Neural cell (in vitro differentiated cells): ENCODE data around the gene DNAAF5. TPM values are rescaled to one million over a fixed set of nuclear protein-coding genes. Genes with fewer than 3 reads are reported as not detected.

Source experiments
- H2AFZ ChIP-seq: fragments of 200-600, 300-800 bp; sonication (generic), shearing (Covaris generic); 2 replicates; pipeline ENCODE4 v1.6.0; 2014; ENCODE audit warnings: low read depth, mild to moderate bottlenecking, antibody characterized with exemption, low read length, moderate library complexity
- H3F3A ChIP-seq: fragments of 200-600 bp; shearing (Covaris generic); 2 replicates; pipeline ENCODE4 v1.6.1; 2016; ENCODE audit warnings: mild to moderate bottlenecking, moderate library complexity, mixed read lengths, antibody characterized with exemption, low read length; ENCODE audit not compliant: insufficient read depth, poor library complexity, severe bottlenecking
- H3K27ac ChIP-seq: fragments of 200-600, 300-800 bp; sonication (generic), shearing (Covaris generic); 2 replicates; pipeline ENCODE4 v1.5.1; 2014; ENCODE audit warnings: mild to moderate bottlenecking, low read length, moderate library complexity
- H3K27me3 ChIP-seq: fragments of 300-800, 200-600 bp; sonication (generic), shearing (Covaris generic); 2 replicates; pipeline ENCODE4 v1.6.0; 2014; ENCODE audit warnings: mild to moderate bottlenecking, low read depth, low read length, moderate library complexity; ENCODE audit not compliant: insufficient read depth
- H3K36me3 ChIP-seq: fragments of 300-800, 200-600 bp; sonication (generic), shearing (Covaris generic); 2 replicates; pipeline ENCODE4 v1.5.1; 2014; ENCODE audit warnings: mild to moderate bottlenecking, antibody characterized with exemption, low read length, moderate library complexity; ENCODE audit not compliant: insufficient read depth
- H3K4me2 ChIP-seq: fragments of 300-800, 200-600 bp; sonication (generic), shearing (Covaris generic); 2 replicates; pipeline ENCODE4 v1.6.0; 2014; ENCODE audit warnings: mild to moderate bottlenecking, low read length
- H3K4me3 ChIP-seq: fragments of 300-800, 200-600 bp; sonication (generic), shearing (Covaris generic); 2 replicates; pipeline ENCODE4 v1.5.1; 2014; ENCODE audit warnings: mild to moderate bottlenecking, low read length, moderate library complexity
- H3K79me2 ChIP-seq: fragments of 200-600 bp; shearing (Covaris generic); replicated peaks from 2 replicates; pipeline ENCODE4 v1.6.0; 2014; ENCODE audit warnings: mild to moderate bottlenecking, low read length, moderate library complexity; ENCODE audit not compliant: insufficient read depth
- H3K9ac ChIP-seq: fragments of 300-800, 200-600 bp; sonication (generic), shearing (Covaris generic); 2 replicates; pipeline ENCODE4 v1.6.1; 2016; ENCODE audit warnings: mild to moderate bottlenecking, low read length, mixed read lengths
- H3K9me2 ChIP-seq: fragments of 200-600 bp; shearing (Covaris generic); 2 replicates; pipeline ENCODE4 v1.6.1; 2016; ENCODE audit warnings: mild to moderate bottlenecking, low read length, mixed read lengths; ENCODE audit not compliant: insufficient read depth
- H3K9me3 ChIP-seq: fragments of 200-600, 300-800 bp; sonication (generic), shearing (Covaris generic); 2 replicates; pipeline ENCODE4 v1.6.1; 2016; ENCODE audit warnings: mild to moderate bottlenecking, mixed run types, low read length, moderate library complexity, mixed read lengths
- H4K20me1 ChIP-seq: fragments of 200-600 bp; shearing (Covaris generic); 2 replicates; pipeline ENCODE4 v1.6.1; 2016; ENCODE audit warnings: mild to moderate bottlenecking, mixed run types; ENCODE audit not compliant: insufficient read depth
- EP300 ChIP-seq: fragments of 450-650 bp; conservative IDR thresholded peaks from 2 replicates; pipeline ENCODE4 v1.6.1; 2014; ENCODE audit warnings: antibody characterized with exemption, mild to moderate bottlenecking, moderate library complexity; ENCODE audit not compliant: poor library complexity, severe bottlenecking
- EZH2 ChIP-seq: fragments of 200-600, 300-800 bp; shearing (Covaris generic), sonication (generic); IDR thresholded peaks from 2 replicates; pipeline ENCODE4 v1.6.1; 2014; ENCODE audit warnings: antibody characterized with exemption, low read length, borderline replicate concordance, mild to moderate bottlenecking; ENCODE audit not compliant: insufficient read depth, poor library complexity, severe bottlenecking
- MXI1 ChIP-seq: fragments of 450-650 bp; conservative IDR thresholded peaks from 2 replicates; pipeline ENCODE4 v1.6.1; 2014; ENCODE audit warnings: antibody characterized with exemption, mild to moderate bottlenecking; ENCODE audit not compliant: poor library complexity, severe bottlenecking
- POLR2AphosphoS5 ChIP-seq: IDR thresholded peaks from 2 replicates; pipeline ENCODE4 v1.6.1; 2012
- RAD21 ChIP-seq: fragments of 450-650 bp; conservative IDR thresholded peaks from 2 replicates; pipeline ENCODE4 v1.6.1; 2014; ENCODE audit warnings: antibody characterized with exemption, mild to moderate bottlenecking, moderate library complexity
- SMC3 ChIP-seq: fragments of 450-650 bp; conservative IDR thresholded peaks from 2 replicates; pipeline ENCODE4 v1.6.1; 2014; ENCODE audit warnings: antibody characterized with exemption, mild to moderate bottlenecking, moderate library complexity; ENCODE audit not compliant: poor library complexity
- TAF1 ChIP-seq: IDR thresholded peaks from 2 replicates; pipeline ENCODE4 v1.6.1; 2012; ENCODE audit warnings: low read depth
- polyA plus RNA-seq: library from polyadenylated mRNA; depleted of rRNA; stranded (reverse); fragments of >200 nt; gene quantifications from 2 replicates; pipeline ENCODE4 v1.2.3, GENCODE V29; 2014
- TF ChIP-seq, protein P1 (sequence below): fragments of 450-650 bp; IDR thresholded peaks from 2 replicates; pipeline ENCODE4 v1.5.1; 2014; ENCODE audit warnings: antibody characterized with exemption, mild to moderate bottlenecking, moderate library complexity; ENCODE audit not compliant: poor library complexity, severe bottlenecking
- TF ChIP-seq, protein P2 (sequence below): IDR thresholded peaks from 2 replicates; pipeline ENCODE4 v1.6.1; 2012; ENCODE audit warnings: borderline replicate concordance

DNAAF5 gene
- polyA plus RNA-seq, 1 donor from 2014 or later: 5.3 TPM

DNA sequence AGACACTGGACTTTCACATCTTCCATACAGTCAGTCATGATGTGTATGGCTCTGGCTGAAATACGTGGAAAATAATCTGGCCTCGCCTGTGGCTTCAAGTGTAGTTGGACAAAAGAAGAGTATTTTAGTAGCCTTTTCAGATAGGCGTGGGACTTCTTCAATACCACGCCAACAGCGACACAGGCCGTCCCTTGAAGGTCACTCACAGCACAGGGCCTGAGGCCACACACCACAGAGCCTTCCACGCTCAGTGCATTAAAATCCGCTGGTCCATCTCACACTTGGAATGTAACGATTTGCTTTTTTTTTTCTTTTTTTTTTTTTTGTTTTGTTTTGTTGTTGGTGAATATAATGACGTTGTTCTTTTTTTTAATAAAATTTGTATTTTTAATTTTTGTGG is 54.0 kb downstream of the DNAAF5 start:
- Histone ChIP-seq H3K79me2 (no peaks in the 10 kb centered on the region), H3K27ac (no peak overlapping the region), H2AFZ (no peak overlapping the region), H4K20me1 (no peaks in the 10 kb centered on the region), H3K36me3 (no peaks in the 10 kb centered on the region), H3K9me3 (no peaks in the 10 kb centered on the region), H3K4me2 (no peak overlapping the region), H3K9ac (no peak overlapping the region), H3F3A (no peaks in the 10 kb centered on the region), H3K9me2 (no peaks in the 10 kb centered on the region), H3K4me3 (no peak overlapping the region), H3K27me3 (no peaks in the 10 kb centered on the region)
- TF ChIP-seq POLR2AphosphoS5 (no peak), MXI1 (no peak), TAF1 (no peak), SMC3 (no peak), RAD21 (no peak), EP300 (no peak), EZH2 (no peak)
- TF ChIP-seq, protein P1, sequence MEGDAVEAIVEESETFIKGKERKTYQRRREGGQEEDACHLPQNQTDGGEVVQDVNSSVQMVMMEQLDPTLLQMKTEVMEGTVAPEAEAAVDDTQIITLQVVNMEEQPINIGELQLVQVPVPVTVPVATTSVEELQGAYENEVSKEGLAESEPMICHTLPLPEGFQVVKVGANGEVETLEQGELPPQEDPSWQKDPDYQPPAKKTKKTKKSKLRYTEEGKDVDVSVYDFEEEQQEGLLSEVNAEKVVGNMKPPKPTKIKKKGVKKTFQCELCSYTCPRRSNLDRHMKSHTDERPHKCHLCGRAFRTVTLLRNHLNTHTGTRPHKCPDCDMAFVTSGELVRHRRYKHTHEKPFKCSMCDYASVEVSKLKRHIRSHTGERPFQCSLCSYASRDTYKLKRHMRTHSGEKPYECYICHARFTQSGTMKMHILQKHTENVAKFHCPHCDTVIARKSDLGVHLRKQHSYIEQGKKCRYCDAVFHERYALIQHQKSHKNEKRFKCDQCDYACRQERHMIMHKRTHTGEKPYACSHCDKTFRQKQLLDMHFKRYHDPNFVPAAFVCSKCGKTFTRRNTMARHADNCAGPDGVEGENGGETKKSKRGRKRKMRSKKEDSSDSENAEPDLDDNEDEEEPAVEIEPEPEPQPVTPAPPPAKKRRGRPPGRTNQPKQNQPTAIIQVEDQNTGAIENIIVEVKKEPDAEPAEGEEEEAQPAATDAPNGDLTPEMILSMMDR: no peak
- TF ChIP-seq, protein P2, sequence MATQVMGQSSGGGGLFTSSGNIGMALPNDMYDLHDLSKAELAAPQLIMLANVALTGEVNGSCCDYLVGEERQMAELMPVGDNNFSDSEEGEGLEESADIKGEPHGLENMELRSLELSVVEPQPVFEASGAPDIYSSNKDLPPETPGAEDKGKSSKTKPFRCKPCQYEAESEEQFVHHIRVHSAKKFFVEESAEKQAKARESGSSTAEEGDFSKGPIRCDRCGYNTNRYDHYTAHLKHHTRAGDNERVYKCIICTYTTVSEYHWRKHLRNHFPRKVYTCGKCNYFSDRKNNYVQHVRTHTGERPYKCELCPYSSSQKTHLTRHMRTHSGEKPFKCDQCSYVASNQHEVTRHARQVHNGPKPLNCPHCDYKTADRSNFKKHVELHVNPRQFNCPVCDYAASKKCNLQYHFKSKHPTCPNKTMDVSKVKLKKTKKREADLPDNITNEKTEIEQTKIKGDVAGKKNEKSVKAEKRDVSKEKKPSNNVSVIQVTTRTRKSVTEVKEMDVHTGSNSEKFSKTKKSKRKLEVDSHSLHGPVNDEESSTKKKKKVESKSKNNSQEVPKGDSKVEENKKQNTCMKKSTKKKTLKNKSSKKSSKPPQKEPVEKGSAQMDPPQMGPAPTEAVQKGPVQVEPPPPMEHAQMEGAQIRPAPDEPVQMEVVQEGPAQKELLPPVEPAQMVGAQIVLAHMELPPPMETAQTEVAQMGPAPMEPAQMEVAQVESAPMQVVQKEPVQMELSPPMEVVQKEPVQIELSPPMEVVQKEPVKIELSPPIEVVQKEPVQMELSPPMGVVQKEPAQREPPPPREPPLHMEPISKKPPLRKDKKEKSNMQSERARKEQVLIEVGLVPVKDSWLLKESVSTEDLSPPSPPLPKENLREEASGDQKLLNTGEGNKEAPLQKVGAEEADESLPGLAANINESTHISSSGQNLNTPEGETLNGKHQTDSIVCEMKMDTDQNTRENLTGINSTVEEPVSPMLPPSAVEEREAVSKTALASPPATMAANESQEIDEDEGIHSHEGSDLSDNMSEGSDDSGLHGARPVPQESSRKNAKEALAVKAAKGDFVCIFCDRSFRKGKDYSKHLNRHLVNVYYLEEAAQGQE: no peak

DNA sequence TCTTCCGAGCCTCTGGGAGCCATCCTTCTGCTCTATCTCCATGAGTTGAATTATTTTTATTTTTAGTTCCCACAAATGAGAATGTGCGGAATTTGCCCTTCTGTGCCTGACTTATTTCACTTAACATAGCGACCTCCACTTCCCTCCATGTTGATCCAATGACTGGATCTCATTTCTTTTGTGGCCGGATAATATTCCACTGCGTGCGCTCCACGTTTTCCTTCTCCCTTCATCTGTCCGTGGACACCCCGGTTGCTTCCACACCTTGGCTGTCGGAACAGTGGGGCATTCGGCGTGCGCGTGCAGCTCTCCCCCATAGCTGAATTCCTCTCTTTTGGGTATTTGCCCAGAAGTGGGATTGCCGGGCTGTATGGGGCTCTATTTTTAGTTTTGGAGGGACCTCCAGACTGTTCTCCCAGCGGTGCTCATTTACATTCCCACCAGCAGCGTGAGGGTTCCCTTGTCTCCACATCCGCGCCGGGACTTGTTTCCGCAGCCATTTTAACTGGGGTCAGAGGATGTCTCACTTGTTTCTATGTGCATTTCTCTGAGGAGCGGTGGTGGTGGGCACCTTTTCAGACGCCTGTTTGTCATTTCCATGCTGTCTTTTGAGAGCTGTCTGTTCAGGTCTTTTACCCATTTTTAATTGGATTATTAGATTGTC is 54.8 kb downstream of the DNAAF5 start:
- Histone ChIP-seq H4K20me1 (no peaks in the 10 kb centered on the region), H3K27me3 (no peaks in the 10 kb centered on the region), H3K36me3 (no peaks in the 10 kb centered on the region), H3K79me2 (no peaks in the 10 kb centered on the region), H3K9me3 (no peaks in the 10 kb centered on the region), H2AFZ (no peak overlapping the region), H3K4me3 (no peak overlapping the region), H3K9ac (no peak overlapping the region), H3K27ac (no peak overlapping the region), H3K9me2 (no peaks in the 10 kb centered on the region), H3K4me2 (no peak overlapping the region), H3F3A (no peaks in the 10 kb centered on the region)
- TF ChIP-seq MXI1 (no peak), TAF1 (no peak), EZH2 (no peak)
- TF ChIP-seq, protein P2: no peak
